ENCODE results near the gene ABHD12B.

DNA sequence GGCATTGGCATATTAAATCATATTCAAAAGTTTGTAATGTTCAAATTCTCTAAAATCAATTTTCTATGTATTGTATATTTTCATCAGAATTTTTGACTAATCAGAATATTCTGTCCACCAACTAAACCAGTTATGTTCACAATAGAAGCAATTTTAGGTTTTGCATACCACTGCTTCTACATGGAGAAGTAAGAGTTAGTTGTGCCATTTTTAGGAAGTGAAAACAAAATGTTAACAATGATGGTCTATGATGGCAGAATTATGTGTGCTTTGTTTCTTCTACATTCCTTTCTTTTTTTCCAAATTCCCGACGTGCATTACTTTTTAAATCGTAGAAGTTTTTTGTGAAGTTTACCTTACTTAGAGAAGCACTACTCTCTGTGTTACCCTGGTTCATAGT, 29.5 kb downstream of the ABHD12B start:
- TF ChIP-seq, protein P1, sequence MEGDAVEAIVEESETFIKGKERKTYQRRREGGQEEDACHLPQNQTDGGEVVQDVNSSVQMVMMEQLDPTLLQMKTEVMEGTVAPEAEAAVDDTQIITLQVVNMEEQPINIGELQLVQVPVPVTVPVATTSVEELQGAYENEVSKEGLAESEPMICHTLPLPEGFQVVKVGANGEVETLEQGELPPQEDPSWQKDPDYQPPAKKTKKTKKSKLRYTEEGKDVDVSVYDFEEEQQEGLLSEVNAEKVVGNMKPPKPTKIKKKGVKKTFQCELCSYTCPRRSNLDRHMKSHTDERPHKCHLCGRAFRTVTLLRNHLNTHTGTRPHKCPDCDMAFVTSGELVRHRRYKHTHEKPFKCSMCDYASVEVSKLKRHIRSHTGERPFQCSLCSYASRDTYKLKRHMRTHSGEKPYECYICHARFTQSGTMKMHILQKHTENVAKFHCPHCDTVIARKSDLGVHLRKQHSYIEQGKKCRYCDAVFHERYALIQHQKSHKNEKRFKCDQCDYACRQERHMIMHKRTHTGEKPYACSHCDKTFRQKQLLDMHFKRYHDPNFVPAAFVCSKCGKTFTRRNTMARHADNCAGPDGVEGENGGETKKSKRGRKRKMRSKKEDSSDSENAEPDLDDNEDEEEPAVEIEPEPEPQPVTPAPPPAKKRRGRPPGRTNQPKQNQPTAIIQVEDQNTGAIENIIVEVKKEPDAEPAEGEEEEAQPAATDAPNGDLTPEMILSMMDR (conservative IDR thresholded peaks at IDR 0.05; ENCODE audit: low read depth in 2 of 2) = no peak
- TF ChIP-seq POLR2AphosphoS5 (IDR thresholded peaks at IDR 0.05; ENCODE audit: low read depth) (no peak), EZH2 (IDR thresholded peaks at IDR 0.05; ENCODE audit: low read depth, unreplicated experiment) (no peak), EZH2phosphoT487 (IDR thresholded peaks at IDR 0.05; ENCODE audit: unreplicated experiment) (no peak)
- TF ChIP-seq, protein P2, sequence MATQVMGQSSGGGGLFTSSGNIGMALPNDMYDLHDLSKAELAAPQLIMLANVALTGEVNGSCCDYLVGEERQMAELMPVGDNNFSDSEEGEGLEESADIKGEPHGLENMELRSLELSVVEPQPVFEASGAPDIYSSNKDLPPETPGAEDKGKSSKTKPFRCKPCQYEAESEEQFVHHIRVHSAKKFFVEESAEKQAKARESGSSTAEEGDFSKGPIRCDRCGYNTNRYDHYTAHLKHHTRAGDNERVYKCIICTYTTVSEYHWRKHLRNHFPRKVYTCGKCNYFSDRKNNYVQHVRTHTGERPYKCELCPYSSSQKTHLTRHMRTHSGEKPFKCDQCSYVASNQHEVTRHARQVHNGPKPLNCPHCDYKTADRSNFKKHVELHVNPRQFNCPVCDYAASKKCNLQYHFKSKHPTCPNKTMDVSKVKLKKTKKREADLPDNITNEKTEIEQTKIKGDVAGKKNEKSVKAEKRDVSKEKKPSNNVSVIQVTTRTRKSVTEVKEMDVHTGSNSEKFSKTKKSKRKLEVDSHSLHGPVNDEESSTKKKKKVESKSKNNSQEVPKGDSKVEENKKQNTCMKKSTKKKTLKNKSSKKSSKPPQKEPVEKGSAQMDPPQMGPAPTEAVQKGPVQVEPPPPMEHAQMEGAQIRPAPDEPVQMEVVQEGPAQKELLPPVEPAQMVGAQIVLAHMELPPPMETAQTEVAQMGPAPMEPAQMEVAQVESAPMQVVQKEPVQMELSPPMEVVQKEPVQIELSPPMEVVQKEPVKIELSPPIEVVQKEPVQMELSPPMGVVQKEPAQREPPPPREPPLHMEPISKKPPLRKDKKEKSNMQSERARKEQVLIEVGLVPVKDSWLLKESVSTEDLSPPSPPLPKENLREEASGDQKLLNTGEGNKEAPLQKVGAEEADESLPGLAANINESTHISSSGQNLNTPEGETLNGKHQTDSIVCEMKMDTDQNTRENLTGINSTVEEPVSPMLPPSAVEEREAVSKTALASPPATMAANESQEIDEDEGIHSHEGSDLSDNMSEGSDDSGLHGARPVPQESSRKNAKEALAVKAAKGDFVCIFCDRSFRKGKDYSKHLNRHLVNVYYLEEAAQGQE (IDR thresholded peaks at IDR 0.05; ENCODE audit: unreplicated experiment) = no peak

Measured in GM23338 (cell line).